ENCODE measurements around the gene DZANK1.
"Not testable (repeated sequence)": the region's sequence is repeated elsewhere in the genome, so short reads cannot be mapped to it uniquely, and the experiment has no call there.

Gene DZANK1

DNA sequence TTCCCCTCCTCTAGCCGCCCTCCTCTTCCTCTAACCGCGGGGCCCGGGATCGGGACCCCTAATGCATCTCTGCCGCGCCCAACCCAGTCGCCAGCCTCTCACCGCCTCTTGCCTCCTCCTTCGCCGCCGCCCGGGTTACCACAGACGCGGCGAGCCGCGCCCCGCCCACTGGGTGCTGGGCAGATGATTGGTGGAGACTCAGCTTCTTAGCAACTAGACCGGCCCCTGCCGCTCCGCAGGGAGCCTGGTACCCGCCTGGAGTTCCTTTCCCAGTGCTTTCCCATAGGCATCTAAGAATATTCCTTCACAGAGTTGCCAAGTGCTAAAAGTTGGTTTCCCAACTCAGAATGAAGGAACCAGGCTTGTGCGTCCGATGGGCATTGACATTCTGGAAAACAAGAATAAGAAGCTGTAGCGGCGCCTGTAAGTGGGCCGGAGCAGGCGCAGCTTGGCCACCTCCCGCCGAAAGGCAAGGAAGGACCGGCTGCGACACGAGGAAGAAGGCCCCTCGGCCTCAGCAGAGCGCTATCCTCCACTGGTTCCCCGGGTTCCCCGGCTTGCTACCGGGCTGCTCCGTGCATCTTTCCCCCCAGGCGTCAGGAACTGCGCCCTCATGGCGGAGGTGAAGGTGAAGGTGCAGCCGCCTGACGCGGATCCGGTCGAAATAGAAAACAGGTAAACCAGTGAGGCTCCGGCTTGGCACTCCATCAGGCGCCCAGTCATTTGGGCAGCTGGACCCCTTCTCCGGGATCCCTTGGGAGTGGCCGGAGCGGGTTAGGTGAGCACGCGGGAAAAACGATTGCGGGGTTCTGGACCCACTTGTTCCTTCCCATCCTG, at the start of gene DZANK1, which contains the start of gene POLR3F:
TSS of gene DZANK1 (minus strand) at position 137 of the 837 bp plus-strand sequence. CDS start 1,672 bp downstream, outside the sequence.
TSS of gene POLR3F (plus strand) at position 497 of the 837 bp plus-strand sequence. CDS start at position 614, 117 bp downstream.
- peak; percentile 95 for DNase-seq

DNA sequence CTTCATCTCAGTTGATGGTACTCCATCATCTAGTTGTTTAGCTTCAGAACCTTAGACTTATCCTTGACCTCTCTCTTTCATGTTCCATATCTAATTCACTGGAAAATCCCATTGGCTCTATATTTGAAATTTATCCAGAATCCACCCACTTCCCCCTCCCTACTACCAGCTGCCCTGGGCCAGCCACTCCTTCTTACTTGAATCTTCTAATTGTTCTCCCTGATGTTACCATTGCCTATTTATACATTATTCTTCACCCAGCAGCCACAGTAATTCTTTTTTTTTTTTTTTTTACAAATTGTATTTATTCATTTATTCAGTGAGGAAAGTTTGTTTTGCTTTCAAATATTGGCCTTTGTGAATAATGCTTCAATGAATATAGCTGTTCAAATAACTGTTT, 49.1 kb upstream of the DZANK1 start:
- no peak for DNase-seq

DNA sequence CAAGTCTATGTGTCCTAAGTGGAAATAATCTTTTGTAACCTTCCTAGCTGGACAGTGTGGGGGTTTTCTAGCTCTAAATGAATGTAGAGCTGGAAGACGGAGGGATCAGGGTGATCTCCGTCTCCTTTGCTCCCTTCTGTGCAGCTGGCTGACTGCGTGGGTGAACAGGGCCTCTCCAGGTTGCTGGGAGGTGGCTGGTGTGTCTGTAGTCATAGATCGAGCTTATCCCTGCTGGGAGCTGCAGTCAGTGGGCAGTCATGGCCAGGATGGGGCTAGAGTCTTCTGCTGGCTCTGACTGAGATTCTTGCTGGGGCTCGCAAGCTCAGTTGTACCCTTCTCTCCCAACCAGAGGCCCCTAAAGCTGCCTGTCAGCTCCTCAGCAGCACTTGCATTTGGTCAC, 47.3 kb upstream of the DZANK1 start:
- DNase-seq = no peak

DNA sequence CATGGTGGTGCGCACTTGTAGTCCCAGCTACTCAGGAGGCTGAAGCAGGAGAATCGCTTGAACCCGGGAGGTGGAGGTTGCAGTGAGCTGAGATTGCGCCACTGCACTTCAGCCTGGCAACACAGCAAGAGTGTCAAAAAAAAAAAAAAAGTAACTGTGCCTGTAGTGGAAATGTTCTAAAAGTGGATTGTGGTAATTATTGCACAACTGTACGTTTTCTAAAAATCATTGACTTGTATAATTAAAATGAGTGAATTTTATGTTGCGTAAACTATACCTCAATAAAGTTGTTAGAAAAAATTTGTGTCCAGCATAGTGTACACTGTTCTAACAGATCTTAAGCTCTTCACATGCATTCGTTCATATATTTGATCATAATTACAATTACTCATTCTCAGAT, 46.4 kb upstream of the DZANK1 start:
- DNase-seq = no peak

DNA sequence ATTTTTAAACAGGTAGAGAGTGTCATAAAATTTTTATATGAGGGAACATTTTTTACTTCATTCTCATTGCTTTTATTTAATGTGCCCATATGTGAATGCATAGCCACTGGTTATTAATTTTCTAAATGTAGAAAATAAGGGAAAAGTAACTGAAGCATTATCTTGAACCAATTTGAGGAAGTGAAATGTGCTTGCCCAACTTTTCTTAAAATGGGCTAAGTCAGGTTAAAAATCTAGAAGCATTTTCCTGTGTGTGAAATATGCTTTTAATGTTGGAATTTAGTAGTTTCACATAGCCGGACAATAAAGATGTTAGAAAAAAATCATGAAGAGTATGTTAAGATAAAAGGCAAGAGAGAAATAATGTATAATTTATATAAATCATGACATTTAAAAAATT, 44.7 kb upstream of the DZANK1 start:
- DNase-seq = no peak

DNA sequence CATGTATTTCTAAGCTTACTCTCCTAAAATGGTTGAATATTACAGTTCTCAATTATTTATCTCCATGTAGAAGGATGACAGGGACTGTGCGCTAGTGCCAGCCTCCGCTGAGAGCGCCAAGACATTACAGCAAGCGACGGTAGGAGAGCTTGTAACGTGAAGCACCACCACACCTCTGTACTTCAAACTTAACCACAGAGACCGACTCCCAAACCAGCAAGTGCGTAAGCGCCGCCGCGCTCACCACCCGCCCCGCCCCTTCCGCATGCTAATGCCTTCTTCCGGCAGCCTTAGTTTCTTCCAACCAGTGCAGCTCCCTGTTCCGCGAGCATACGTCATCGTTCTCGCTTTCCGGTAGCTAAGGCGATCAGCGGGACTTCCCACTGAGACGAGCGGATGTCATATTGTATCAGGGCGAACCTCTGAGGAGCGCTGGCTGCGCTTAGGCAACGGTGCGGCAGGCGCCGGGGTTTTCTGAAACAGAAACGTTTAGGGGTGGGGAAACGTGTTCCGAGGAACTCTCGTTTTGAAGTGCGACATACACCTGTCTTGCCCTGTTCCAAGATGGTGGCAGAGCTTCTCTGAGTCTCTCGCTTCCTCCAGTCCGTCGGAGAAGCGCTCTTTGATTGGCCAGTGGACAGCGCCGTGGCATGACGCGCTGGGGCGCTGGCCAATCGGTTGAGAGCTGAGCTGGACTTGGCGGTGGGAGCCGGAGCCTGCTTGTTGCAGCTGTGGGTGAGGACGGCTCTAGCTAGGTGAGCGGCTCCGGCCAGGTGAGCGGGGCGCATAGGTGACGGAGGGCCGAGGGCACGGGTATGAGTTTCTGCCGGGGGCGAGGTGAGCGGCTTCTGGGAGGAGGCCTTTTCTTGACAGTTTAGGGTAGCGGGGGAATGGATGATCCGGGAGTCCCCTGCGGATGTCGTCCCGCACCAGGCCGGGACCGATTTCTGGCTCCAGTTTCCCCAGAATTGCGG, 40.7 kb upstream of the DZANK1 start, which contains the start of gene SEC23B:
TSS of gene SEC23B (plus strand) at position 723 of the 974 bp plus-strand sequence. CDS start 2,896 bp downstream, outside the sequence.
- peak; percentile 98 for DNase-seq

DNA sequence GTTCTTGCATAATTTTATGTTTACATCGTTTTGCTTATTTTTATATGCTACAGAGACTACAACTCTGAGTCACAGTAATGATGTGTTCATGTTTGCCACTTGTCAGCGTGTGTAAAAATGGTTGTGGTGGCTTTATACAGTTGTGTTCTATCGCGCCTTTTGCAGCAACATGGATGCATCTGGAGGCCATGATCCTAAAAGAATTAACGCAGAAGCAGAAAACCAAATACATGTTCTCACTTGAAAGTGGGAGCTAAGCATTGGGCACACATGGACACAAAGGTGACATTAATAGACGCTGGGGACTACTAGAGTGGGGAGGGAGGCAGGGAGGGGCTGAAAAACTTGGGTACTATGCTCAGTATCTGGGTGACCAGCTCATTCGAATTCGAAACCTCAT, 39.9 kb upstream of the DZANK1 start:
- DNase-seq = peak; percentile 36

DNA sequence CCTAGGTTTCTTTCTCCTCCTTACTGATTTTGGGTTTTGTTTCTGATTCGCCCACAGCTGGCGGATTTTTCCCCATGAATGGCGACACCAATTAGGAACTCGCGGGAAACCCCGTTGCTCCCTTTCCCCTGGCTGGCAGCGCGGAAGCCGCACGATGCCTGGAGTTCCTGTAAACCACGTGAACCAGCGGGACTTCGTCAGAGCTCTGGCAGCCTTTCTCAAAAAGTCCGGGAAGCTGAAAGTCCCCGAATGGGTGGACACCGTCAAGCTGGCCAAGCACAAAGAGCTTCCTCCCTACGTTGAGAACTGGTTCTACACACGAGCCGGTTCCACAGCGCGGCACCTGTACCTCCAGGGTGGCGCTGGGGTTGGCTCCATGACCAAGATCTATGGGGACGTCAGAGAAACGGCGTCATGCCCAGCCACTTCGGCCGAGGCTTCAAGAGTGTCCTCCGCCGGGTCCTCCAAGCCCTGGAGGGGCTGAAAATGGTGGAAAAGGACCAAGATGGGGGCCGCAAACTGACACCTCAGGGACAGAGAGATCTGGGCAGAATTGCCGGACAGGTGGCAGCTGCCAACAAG, 37.7 kb upstream of the DZANK1 start:
- no peak for DNase-seq

DNA sequence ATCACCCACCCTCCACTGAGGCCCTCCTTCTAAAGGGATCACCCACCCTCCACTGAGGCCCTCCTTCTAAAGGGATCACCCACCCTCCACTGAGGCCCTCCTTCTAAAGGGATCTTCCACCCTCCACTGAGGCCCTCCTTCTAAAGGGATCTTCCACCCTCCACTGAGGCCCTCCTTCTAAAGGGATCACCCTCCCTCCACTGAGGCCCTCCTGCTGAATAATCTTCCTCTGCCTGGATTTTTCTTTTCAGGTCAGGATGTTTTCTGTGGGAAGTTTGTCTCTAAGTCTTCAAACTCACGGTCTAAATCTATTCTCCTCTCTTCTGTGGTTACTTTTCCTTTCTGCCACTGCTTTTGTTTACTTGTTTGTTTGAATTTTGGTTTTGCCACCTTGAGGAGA, 34.8 kb upstream of the DZANK1 start:
- DNase-seq = not testable (repeated sequence)

DNA sequence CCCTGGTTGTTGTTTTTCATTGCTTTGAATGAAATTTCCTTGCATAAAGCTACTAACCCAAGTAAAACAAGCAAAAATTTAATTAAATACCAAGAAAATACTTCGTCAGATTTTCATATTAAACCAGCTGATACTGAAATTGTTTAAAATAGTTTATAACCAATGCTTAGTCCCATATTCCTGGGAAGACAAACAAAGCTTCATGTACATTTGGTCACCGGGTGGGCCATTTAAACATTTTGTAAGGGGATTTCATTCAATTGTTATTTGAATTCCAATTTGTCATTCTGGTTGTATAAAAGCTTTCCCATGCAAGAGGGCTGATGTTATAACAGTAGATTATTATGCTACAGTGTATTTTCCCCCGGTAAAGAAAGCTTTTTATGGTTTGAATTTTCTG, 30.8 kb upstream of the DZANK1 start:
- DNase-seq = no peak

DNA sequence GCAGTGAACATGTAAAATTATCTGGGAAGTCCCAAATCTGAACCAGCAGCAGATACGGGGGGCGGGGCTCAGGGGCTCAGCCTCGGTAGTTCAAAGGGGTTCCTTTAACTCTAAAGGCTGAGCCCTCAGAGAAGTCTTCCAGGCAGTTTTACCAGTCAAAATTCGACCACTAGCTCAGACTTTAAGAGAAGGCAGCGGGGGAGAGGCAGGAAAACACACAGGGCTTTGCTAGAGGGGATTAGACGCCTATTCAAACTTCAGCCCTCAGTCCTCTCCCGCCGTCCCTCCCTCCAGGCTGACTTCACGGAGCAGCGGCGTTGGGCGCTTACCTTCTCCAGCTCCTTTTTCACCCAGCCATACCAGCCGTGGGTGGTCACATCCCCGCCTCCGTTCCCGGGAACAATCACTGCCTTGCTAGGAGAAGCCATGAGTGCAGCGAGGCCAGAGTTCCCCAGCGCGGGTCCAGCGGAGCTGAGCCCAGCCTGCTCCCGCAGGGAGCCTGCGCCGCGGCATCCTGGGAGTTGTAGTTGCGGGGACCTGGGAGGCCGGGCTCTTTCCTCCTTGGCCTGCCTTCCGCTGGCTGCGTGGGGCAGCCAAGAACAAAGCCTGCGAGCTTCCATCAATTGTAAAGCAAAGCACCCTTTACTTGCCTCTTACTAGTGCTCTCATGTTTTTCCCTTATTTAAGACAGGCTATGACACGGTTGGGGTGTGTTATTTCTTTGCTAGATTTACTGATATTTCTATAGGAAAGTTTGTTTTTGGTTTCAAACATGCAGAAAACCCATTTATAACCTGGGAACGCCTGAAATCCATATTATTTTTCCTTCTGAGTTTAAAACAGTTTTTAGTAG, 30.1 kb upstream of the DZANK1 start, which contains the start of gene RBBP9:
TSS of gene RBBP9 (minus strand) at position 486 of the 853 bp plus-strand sequence. CDS start at position 428, 58 bp downstream.
- peak; percentile 87 for DNase-seq

DNA sequence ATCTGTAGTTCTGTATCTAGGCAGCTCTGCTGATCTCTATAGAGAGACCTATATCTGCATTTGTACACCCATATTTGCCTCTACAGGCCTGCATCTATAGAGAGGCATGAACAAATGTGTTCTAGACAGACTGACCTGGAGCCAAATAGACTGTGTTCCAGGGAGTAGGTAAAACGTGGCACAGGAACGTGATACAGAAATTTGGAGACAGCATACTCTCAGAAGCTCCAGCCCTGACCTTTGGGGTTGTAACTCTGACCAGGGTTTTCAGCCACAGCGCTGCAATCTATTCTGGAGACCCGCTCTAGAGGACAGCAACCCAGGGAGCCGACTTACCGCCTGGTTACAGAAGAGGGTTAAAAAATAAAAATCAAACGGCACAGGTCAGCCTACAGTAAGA, 29.2 kb upstream of the DZANK1 start:
- DNase-seq = peak; percentile 38

DNA sequence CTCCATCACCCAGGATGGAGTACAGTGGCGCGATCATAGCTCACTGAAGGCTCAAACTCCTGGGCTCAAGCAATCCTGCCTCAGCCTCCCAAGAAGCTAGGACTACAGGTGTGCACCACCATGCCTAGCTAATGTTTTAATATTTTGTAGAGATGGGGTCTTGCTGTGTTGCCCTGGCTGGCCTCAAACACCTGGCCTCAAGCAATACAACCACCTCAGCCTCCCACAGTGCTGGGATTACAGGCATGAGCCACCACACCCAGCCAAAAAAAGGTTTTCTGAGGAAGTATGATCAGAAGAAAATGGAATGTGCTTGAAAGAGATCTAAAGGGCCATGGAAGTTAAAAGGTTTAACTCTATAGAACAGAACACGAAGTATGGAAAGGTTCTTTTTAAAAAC, 21.5 kb upstream of the DZANK1 start:
- no peak for DNase-seq

DNA sequence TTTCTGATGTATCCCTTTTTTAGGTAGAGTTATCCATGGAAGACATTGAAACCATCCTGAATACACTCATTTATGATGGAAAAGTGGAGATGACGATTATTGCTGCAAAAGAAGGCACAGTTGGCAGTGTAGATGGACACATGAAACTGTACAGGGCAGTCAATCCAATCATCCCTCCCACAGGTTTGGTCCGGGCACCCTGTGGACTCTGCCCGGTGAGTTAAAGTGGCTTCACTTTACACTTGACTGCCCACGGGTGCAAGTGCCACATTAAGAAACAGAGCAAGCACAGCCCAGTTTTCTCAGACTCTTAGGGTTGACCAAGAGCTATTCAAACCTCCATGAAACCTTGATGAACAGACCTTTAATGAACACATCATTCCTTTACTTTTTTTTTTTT, 14.8 kb upstream of the DZANK1 start:
- no peak for DNase-seq

DNA sequence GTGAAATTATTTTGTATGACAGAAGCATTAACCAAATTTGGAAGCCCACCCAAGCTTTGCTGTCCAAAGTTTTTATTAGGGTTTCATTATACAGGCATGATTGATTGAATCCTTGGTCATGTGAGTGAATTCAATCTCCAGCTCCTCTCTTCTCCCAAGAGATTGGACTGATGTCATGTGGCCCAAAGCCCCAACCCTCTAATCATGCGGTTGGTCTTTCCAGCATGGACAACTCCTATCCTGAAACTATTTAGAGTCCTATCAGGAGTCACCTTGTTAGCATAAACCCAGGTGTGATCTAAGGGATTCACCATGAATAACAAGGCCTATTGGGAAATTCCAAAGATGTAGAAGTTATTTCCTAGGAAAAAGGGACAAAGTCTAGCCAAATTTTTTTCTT, 11.0 kb upstream of the DZANK1 start:
- DNase-seq = no peak

DNA sequence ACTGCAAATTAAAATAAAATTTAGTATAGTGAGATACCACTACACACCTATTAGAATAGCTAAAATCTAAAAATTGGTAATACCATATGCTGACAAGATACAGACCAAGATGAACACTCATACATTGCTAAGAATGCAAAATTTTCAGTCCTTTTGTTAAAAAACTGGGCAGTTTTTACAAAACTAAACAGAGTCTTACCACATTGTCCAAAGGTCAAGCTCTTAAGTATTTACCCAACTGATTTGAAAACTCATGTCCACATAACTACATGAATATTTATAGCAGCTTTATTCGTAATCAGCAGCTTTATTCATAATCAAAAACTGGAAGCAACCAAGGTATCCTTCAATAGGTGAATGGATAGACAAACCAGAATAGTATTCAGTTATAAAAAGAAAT, 10.4 kb upstream of the DZANK1 start:
- no peak for DNase-seq

DNA sequence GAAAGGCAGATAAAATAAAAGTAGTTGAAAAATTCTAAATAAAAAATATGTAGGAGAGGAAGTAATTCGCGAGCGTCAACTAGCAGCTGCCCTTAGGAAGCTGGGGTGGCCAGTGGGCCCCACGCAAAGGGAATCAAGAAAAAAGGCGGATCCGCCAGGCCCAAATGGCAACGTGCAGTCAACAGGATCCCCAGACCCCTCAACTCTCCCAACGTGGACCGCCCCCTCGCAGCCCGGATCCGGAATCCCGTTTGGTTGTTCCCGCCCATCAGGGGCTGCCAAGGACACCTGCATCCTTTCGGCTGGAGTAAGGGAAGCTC, 296 bp downstream of the DZANK1 start:
- no peak for DNase-seq

DNA sequence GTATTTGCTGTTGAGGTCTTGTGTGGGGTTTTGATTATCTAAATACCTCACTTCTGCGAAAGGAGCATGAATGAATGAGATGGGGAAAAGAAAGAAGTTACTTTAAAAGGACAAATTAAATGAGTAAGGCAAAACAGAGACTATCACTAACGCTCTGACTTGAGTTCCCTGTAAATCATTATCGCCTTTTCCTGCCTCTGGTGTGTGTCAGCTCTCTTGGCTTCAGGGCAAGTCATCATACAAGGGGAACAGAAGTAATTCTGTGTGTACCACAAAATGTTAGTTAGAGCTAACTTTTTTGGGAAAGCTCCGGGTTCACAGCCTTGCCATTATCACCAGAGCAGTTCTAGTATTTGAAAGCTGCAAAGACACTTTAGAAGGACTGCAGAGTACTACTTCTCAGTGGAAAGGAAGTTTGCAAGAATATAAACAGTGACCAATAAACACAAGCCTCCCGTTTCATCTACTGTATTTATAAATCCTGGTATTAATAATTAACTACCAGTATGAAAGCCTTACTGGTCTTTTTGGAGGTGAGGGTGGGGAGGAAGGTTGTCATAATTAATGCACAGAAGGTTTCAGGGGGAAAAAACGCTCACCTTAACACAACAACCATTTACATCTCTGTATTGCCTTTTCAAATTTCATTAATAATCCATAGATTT, 1.2 kb downstream of the DZANK1 start:
- DNase-seq = no peak

DNA sequence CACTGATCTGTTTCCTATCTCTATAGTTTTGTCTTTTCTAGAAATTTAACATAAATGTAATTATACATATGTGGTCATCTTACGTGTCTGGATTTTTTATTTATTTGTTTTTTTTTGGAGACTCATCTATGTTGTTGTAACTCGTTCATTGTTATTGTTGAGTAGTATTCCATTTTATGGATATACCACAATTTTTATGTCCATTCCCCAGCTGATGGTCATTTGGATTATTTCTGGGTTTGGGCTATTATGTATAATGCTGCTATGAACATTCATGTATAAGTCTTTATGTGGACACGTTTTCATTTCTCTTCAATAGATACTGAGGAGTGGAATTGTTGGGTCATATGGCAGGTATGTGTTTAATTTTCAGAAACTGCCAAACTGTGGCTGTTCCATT, 10.2 kb downstream of the DZANK1 start:
- no peak for DNase-seq

DNA sequence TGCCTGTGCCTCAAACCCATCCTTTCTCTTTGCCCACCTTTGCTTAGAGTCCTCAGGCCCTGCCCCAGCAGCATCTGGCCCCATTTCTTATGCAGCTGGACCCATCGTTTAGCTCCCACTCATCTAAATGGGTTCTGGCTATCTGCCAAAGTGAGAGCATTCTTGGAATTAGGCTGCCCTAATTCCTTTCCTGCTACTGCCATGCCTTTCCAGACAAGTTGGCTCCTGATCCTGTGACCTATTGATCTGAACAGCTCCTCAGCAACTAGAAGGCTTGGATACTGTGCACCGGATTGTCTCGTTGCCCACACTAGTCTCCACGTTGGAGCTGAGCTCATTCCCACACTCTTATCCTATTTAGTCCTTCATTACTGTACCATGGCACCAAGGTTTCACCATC, 22.9 kb downstream of the DZANK1 start:
- DNase-seq = peak; percentile 85

DNA sequence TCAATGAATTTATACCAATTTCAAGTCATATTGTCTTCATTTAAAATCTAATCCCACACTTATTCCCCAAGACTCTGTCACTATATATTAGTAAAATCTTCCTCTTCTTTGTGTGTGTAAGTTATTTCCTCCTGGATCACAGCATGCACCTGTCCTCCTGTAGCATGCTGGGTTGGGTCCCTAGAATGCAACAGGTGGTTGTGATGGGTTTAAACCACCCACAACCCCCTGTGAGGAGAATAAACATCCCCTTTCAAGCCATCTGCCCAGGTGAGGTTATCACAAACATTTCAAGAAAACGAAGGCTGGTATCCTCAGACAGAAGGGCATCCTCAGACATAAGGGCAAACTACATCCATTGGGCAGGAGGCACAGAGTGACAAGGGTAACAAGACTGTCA, 26.4 kb downstream of the DZANK1 start:
- no peak for DNase-seq

DNA sequence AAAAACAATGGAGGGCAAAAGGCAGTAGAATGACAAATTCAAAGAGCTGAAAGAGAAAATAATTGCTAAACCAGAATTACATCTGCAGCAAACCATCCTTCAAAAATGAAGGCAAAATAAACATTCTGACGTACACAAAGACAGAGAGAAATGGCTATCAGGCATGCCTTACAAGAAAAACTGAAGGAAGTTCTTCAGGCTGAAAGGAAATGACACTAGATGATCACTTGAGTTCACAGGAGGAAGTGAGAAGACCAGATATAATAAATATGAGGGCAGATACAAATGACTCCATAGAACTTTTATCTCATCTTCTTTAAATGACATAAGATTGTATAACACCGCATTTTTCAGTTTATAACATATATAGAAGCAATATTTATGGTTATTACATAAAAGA, 30.0 kb downstream of the DZANK1 start:
- DNase-seq = no peak

All from NCI-H1105 treated with DMSO at 0.1 percent for 48 hours (cell line).